Suppressor macrophage (primary cell): Measurements from ENCODE around the gene KCNN3.

Experiments used
- DNase-seq, 4 experiments: peaks; one replicate each; pipeline ENCODE4 v3.0.0-alpha.2; 2020 to 2022

KCNN3 gene

DNA sequence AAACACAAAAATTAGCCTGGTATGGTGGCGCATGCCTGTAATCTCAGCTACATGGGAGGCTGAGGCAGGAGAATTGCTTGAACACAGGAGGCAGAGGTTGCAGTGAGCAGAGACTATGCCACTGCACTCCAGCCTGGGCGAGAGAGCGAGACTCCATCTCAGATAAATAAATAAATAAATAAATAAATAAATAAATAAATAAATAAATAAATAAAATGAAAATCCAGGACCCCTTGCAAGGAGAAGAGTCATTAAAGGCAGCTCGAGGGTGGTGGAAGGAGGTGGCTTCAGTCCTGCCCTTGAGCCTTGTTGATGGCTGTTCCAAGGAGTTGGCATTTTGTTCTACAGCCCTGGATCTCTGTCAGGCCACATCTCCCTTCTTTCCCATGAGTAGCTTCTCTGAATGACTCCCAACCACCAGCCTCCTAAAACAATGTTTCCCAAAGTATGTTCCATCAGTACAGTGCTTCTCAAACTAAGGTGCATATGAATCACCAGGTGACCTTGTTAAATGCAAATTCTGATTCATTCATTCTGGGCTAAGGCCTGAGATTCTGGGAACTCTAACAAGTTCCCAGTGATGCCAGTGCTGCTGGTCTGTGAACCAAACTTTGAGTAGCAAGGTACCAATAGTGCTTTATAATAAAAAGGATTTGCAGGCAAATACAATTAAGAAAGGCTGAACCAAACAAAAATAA is 99.0 kb downstream of the KCNN3 start:
- no peak for DNase-seq

DNA sequence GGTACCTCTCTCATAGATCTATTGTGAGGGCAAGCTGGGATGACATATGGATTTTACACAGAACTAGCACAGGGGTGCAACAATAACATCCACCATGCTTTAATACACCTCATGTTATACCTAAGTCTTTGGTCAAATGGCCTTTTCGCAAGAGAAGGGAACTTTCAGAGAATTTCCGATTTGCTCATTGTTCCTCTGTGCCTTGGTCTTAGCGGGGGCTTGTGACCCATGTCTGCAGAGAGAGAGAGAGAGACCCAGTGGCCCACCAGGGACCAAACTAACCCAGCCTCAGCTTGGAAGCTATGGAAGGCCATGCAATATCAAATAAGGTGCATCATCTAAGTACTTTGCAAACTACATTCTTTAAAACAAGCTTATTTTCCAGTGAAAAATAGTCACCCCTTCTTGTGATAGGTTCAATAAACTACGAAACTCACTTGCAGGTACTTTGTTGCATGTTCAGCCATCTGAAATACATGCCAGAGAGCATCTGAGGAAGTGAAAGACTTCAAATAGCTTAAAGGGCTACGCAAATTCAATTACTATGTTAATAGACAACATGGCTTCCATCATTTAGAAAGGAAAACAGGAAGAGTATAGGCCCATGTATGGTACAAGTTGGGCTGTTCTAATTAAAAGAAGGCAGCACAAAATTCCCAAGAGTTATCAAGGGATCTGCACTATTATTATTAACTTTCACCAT is 100.7 kb downstream of the KCNN3 start:
- DNase-seq: no peak

DNA sequence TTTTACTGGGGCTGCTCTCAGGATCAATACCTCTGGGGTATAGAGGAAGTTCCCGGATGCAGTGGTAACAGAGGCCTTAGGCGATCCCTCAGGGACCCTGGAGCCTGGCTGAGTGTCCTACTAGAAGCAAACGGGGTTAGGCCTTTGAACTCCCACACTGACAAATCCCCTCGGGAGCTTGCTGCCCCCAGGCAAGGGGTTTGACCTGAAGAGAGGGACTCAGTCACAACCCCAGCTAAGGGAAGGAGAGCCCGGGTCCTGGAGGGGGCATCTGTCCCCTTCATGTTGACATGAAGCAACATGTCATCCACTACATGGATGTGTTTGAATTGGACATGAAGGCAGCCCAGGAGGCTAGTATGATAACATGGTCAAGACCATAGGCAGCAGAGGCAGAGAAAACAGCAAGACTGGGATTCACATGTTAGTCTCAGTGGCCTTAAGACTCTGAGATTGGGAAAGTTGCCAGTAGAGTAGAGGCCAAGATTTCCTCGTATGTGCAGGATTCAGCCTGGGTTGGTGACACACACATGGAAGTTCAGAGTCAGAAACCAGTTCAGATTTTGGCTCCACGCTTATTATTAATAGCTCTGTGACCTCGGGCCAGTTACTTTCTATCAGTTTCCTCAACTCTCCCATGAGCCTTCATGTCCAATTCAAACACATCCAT is 101.5 kb downstream of the KCNN3 start:
- no peak for DNase-seq

DNA sequence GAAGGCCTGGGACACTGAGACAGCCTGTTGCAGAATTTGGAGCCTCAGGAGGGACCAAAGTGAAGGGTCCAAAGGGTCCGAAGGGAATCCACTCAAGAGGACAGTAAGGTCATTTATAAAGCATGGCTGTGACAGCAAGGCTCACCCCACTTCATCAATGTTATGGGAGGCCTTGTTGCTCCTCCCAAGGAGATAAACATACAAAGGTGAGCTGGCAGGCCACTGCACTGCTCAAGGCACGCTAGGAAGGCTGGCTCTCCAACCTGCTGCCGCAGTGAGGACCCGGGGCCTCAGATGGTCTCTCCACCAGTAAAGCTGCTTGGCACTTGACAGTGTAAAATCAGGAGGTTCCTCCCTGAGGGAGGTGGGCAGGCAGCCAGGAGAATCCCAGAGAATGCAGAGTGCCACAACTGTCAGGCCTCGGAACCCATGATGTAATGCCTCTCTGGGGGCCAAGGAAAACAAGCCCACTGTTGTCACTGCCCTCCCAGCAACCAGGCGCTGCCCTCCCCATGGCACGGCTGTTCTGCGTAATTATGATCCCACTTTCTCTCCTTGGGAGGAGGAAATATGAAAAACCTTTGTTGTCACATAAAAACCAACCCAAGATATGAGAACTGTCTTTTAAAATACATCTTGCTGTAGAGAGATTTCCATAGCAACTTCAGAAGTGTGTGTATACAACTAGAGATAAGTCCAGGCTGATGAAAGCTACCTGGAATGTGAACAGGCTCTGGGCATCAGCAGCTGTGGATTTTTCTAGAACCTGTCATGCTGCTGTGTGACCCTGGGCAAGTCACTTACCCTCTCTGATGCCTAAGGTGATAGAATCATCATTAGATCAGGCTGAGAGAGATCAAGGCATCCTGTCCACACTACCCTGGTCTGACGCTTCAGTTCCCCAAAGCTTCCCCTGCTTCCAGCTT is 102.5 kb downstream of the KCNN3 start:
- DNase-seq: no peak

DNA sequence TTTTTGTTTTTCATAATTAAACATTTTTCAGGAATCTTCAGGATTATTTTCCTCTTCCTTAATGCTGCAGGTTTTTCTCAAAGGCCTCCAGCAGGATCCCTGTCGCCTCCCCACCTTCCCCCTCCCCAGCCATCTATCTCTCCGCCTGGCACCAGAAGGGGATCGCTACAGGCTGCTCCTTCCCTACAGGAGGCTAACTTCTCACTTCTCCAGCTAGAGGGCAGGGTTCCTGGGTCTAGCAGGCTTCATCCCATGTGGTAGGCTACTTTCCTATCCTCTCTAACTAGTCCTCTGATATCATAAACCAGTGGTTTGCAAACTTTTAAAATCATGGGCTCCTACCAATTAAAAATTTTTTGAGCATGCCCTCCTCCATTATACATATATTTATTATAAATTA is 104.1 kb downstream of the KCNN3 start:
- peak; percentile 32 to 62 (median 51) for DNase-seq

DNA sequence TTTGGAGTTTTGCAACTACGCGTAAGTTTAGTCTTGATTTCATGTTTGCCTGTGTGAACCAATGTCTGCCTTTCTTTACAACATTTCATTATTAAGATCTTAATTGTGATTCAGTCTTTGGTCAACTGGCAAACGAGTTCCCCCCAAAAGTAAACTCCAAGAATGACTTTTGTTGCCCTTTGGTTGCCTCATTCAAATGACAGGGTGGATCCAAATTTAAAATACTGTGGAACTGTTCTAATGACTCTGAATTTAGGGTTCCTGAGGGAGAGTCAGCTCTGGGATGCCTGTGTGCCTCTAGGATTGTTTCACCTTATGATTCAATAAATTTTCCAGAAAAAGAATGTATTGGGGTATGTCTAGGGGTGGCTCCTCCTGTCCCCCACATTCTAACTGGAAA is 105.3 kb downstream of the KCNN3 start:
- no peak for DNase-seq

DNA sequence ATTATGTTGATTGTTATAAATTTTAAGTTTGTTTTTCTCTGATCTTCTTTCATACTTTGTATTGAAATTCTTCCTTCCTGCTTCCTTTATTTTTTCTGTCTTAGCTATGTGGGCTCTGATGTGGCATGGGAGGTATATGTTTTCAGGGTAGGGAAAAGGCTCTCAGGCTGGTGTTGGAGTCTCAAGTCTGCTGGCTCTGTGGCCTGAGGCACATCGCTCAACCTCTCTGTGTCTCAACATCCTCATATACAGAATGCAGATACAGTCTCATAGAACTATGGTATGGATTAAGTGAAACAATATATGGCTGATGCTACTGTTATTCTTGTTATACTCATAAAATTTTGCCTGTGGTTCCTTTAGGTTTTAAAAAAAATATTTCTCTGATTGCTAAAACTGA is 105.9 kb downstream of the KCNN3 start:
- DNase-seq: no peak

DNA sequence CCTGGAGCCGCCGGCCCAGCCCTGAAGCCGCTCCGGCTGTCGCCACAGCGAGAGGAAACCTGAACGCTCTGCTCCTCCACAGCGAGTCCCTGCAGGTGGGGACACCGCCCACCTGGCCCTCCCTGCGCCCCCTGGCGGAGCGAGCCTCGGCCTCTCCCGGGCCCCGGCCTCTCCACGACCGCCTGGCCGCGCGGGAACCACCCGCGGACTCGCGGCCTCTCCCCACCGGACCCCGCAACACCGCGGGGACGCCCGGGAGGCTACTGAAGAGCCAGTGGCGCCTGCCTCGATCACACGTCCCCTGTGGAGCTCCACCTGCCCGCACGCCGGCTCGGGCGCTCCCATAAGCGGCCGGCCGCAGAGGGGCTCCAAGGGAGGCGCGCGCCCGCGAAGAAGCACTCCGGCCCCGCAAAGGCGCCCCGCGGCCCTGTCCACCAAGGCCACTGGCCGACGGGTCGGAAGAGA is 109.6 kb downstream of the KCNN3 start:
- peak; percentile 23 to 74 (median 46) for DNase-seq

DNA sequence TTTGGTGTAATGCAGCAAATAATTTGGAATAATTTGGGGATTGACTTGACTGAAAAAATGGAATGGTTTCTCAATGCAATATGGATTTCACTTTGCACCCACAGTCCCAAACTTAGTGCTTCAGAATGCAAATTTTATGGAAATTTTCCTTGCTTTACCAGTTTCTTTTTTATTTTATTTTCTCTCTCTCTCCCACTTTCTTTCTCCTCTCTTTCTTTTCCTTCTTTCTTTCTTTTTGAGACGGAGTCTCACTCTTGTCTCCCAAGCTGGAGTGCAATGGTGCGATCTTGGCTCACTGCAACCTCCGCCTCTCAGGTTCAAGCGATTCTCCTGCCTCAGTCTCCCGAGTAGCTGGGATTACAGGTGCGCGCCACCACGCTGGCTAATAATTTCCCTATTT is 110.3 kb downstream of the KCNN3 start:
- no peak for DNase-seq

DNA sequence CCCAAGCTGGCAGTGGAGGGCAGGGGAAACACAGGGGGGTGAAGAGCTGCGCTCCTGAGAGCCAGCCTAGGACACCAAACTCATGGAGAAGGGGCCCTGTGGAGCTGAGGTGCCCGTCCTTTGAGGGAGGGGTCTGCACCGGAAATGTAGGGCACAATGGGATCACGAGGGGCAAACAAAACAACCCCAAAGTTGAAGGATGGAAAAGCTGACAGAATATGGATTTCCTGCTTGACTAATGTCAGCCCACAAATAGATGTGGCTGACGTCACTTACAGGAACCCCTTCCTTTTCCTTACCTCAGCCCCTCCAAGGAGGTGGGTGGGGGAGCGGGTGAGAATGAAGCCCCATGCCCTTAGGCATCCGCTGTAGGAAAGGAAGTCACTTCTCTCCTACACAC is 110.9 kb downstream of the KCNN3 start:
- peak in 3 of 4 experiments; percentile 27 to 56 (median 49) for DNase-seq

DNA sequence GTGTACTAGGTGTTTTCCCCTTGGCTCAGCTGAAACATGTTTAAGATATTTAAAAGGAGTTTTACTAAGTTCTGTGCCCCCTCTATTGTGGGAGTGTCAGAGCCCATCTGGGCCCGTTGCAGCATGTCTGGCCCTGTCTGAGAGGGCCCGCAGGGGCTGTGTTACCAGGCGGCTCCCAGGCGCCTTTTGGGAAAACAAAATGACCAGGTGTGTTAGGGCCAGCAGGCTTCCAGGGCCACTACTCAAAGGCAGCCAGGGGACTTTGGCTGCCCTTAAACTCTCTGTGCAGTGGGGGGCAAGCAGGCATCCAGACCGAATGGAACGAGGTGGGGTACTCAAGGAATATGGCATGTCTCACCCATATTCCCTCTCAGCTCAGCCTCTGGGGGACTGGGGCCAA is 111.7 kb downstream of the KCNN3 start:
- no peak for DNase-seq

DNA sequence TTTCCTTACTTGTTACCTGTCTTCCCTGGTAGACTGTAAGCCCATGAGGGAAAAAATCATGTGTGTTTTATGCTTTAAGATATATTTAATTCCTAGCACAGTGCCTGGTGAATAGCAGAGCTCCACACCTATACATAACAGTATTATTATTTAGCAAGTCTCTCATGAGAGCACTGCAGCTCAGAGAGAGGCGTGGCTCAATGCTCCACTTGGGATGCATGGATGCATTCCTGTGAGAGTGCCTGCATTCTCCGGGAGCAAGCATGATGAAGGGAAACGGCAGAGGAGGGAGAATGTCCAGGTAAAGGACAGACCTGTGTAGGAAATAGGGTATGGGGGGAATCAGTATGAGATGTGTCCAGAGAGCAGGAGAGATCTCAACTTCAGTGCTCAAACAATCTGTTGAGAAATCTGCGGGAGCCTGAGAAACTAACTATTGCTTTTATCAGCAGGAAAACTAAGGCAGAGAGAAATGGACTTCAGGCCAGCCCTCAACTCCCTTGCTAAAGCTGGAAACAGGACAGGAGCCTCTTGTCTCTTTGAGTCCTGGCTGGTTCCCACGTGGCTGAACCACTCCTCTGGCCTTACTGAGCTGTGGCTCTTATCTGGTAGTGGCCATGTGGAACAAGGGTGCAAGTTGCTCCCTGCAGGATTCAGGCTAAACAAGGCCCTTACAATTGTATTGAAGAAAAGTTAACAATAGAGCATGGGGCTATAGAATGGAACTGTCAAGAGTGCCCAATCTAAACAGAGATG is 113.1 kb downstream of the KCNN3 start:
- DNase-seq: no peak

DNA sequence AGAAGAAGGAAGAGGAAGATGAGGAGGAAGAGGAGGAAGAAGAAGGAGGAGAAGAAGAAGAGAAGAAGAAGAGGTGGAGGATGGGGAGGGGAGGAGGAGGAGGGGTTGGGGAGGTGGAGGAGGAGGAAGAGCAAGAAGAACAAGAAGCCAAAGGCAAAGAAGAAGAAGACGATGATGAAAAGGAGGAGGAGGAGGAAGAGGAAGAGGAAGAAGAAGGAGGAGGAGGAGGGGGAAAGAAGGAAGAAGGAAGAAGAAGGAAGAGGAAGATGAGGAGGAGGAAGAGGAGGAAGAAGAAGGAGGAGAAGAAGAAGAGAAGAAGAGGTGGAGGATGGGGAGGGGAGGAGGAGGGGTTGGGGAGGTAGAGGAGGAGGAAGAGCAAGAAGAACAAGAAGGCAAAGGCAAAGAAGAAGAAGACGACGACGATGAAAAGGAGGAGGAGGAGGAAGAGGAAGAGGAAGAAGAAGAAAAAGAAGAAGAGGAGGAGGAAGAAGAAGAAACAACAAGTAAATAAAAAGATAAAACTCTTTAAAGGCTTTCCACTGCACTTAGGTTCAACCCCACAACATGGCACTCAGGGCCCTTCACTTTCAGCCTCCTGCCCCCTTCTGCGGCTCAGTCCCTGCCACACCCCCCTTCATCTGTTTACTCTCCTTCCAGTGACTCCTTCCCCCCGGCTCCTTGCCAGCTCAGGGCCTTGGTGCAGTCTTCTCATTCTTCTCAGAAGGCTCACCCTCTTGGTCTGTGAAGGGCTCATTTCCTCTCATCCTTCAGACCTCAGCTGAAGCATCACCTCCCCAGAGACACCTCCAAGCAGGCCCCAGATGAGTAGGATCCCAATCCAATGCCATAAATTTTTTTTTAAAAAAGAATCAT is 114.0 kb downstream of the KCNN3 start:
- no peak for DNase-seq

DNA sequence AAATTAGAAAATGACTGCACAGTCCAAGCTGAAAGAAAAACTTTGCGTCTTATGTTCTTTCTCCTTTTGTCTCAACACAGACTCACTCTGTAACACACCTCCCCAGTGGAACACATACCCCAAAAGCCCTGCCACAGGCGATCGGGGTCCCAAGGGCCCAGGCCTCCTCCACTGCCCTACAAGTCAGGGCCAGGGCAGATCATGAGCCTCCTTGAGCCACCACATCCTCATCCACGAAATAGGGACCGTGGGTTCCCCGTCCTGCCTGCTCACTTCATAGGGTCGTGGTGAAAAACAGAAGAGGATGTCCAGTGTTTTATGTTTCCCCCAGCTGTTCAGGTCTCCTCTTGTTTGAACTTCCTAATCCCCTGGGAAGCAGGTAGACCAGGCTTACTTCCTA is 116.7 kb downstream of the KCNN3 start:
- no peak for DNase-seq

DNA sequence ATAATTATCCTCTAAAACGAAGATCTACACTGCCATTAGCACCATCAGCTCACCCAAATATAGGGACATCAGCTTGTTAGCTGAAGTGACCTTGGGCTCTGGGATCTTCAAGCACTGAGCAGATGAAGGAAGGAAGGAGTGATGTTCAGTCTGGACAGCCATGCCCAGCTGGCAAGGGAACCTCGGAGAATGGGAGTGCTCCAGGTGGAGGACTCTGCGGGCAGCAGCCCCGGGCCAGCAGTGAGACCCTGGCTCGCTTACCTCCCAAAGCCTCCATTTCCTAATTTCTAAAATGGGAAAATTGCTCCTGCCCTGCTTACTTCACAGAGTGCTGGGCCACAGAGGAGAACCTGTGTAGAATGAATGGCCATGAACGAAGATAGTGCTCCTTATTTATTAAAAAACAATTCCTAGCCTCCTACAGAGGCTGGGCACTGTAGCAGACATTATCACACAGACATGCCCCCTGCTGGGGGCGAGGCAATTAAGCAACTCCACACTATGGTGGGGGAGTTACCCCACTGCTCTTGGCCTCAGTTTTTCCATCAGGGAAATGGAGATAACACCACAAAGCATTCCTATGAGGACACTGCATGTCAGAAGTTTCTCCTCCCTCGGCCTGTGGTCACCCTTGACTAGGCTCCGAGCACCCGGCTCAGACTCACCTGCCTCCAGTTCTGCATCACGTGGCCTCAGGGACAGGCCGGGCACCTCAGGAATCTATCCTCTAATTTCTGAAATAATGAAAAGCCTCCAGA is 117.6 kb downstream of the KCNN3 start:
- no peak for DNase-seq

DNA sequence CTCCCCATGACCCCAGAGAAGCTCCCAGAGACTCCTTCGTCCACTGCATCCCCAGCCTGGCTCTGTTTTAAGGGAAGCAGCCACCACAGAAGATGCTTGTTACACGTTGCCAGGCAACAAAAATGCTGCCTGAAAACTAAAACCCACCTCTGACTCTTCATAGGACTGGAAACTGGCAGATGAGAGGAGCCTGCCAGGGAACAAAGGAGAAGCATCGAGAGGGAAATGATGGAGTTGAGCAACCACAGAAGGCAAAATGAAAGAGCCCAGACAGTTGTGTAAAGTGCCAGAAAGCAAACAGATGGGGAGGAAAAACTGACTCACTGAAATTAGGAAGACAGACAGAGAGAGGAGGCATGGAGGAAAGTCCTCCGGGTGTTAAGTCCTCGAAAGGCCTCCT is 118.4 kb downstream of the KCNN3 start:
- peak; percentile 41 to 68 (median 62) for DNase-seq

DNA sequence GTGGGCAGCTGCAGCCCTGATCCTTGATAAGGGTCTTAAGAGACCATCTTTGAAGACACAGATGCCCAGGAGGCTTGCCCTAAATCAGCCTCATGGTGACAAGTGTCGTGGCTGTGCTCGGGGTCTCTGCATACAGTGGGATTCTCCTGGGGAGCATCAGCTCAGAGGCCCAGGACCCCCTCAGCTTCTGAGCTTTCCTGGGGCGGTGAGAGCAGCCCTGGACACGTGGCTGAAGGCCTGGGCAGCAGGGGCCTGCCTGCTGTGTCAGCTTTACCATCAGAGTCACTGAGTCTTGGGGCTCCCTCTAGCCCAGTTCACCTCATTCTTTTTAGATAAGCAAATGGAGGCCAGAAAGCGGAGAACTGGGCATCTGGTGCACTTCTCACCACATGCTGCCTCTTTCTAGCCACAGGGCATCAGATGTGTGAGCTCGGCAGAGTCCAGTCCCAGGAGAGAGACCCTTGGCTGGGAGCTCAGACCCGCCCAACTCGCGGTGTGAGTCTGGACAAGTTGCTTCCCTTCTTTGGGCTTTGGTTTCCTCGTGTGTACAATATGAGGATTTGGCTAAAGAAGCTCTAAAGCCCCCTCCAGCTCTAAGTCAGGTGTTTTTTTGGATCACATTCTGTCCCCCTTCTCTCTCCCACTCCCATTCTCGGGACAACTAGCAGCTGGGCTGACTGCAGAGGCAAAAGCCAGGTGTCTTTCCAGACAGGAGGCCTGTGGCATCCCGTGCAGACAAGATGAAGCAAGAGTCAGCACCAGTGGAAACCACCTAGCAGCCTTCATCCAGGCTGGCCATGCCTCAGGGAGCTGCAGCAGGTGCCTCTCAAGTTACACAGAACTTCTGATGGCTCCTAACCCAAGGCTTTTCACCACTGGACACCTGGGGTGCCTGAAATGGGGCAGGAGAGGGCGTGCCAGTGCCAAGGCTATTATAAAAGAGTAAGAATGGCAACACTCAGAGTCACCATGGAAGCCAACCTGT is 119.1 kb downstream of the KCNN3 start:
- DNase-seq: no peak

DNA sequence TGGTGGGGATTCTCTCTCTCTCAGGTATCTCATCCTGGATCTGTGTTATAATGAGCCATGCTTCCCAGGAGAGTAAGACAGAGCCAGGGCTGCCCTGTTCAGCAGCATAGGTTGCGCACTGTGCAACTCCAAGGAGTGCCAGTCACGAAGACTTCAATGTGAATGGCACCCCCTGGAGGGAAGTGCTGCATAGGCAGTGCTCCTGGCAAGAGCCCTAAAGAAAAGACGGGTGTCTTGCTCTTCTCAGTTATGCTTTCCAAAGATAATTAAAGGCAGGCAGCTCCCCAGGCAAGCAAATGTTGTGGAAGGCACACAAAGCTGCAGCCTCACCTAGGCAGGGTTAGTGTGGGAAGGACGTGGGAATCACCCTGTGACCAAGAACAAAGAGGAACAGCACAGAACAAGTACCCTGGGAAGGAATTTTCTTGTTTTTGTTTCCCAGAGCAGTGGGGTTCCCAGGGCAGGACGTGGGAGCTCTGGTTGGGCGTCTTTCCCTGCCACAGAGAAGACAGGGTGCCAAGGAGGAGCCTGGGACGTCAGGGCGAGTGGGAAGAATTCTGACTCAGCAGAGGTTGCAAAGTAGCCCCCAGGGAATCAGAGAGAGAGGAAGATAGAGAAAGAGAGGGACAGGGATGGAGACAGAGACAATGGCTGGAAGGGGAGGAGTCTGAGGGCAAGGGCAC is 120.9 kb downstream of the KCNN3 start:
- DNase-seq: peak; percentile 33 to 59 (median 42)
